AG09319 (cell line): Measurements from ENCODE around the gene CARS1.

Experiments
- DNase-seq: peaks from one replicate; pipeline ENCODE4 v3.0.0-alpha.2; 2010; ENCODE audit warnings: low read depth; ENCODE audit errors: extremely low read depth
- CTCF ChIP-seq: IDR thresholded peaks from 2 replicates; pipeline ENCODE4 v1.5.1; 2011; ENCODE audit warnings: low read depth, mild to moderate bottlenecking, inconsistent platforms, low read length, moderate library complexity

The CARS1 gene

GRCh38 chr11:2995893-2996554 is 61.2 kb downstream of the CARS1 start:
- no peak for TF ChIP-seq CTCF
- no peak for DNase-seq

- no peak for DNase-seq
- TF ChIP-seq CTCF: no peak
These were observed 62.1 kb downstream of the CARS1 start for GRCh38 chr11:2995031-2995561.

GRCh38 chr11:2994336-2994730 is 62.9 kb downstream of the CARS1 start:
- no peak for TF ChIP-seq CTCF
- no peak for DNase-seq

GRCh38 chr11:2992997-2993325 is 64.3 kb downstream of the CARS1 start:
- TF ChIP-seq CTCF: no peak

GRCh38 chr11:2992234-2992996 is 64.8 kb downstream of the CARS1 start, which contains the start of gene NAP1L4:
Gene NAP1L4, minus strand, starts transcription at chr11:2992329. Its CDS starts 13,109 bp downstream, at chr11:2979220.
- peak; percentile 86 for DNase-seq
- no peak for TF ChIP-seq CTCF

More at GRCh38 chr11:2992997-2993325, 64.3 kb downstream of the CARS1 start:
- DNase-seq: no peak

GRCh38 chr11:2991452-2992233 is 65.6 kb downstream of the CARS1 start:
- DNase-seq: no peak
- no peak for TF ChIP-seq CTCF
